ENCODE results near the gene SERPINE3.

- TF ChIP-seq CTCF (IDR thresholded peaks at IDR 0.05) (no peak), POLR2A (IDR thresholded peaks at IDR 0.05) (no peak)
Observed at GRCh38 chr13:51297556-51297955, 41.9 kb upstream of the SERPINE3 start.
